Measurements from ENCODE around the gene ZBED5. TPM values are rescaled to one million over a fixed set of nuclear protein-coding genes. Genes with fewer than 3 reads are reported as not detected.
A peak's percentile ranks its signal among the peaks of the same experiment; 100 is the strongest.
"Not testable (repeated sequence)": the region's sequence is repeated elsewhere in the genome, so short reads cannot be mapped to it uniquely, and the experiment has no call there.

The ZBED5 gene
- total RNA-seq, 1 donor from 2014 or later: 7.8 TPM

GRCh38 chr11:10829139-10829538 lies 28.7 kb downstream of the ZBED5 start:
- no peak overlapping the region for H3K4me3 ChIP-seq
- H3K36me3 ChIP-seq: no peaks in the 10 kb centered on the region
- no peak for DNase-seq (ENCODE audit: low spot score in 2 of 2)
- no peaks in the 10 kb centered on the region for H3K4me1 ChIP-seq
- no peaks in the 10 kb centered on the region for H3K9me3 ChIP-seq
- intact Hi-C loops (cut with DNase I): no loop called here
- no peaks in the 10 kb centered on the region for H3K27me3 ChIP-seq
- TF ChIP-seq CTCF (IDR thresholded peaks at IDR 0.05): no peak
- no peak overlapping the region for H3K27ac ChIP-seq

- Histone ChIP-seq H3K36me3 (no peaks in the 10 kb centered on the region), H3K27me3 (no peaks in the 10 kb centered on the region), H3K4me1 (no peaks in the 10 kb centered on the region), H3K9me3 (no peaks in the 10 kb centered on the region), H3K27ac (no peak overlapping the region), H3K4me3 (no peak overlapping the region)
- DNase-seq (ENCODE audit: low spot score in 2 of 2): no peak
- intact Hi-C loops (cut with DNase I): no loop called here
- TF ChIP-seq CTCF (IDR thresholded peaks at IDR 0.05): no peak
Measured at GRCh38 chr11:10828402-10828801, 29.5 kb downstream of the ZBED5 start.

DNA sequence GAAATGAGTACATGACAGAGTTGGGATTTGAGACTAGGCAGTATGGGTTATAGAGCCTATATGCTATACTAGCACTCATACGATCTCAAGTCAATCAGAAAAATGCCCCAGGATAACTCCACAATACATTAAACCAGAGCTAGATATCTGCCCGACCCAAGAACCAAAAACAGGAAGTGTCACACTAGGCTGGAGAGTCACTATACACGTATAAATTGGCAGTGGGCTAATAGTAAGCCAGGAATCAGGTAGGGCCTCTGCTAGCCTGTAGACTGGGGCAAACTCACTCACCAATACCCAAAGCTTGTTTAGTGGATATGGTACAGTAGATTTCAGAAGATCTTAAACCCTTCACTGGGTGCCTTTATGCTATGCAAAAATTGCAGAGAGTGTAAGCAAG lies 33.0 kb downstream of the ZBED5 start:
- no peak overlapping the region for H3K27ac ChIP-seq
- no peaks in the 10 kb centered on the region for H3K36me3 ChIP-seq
- no peaks in the 10 kb centered on the region for H3K4me1 ChIP-seq
- H3K9me3 ChIP-seq: no peaks in the 10 kb centered on the region
- no peaks in the 10 kb centered on the region for H3K27me3 ChIP-seq
- intact Hi-C loops (cut with DNase I): no loop called here
- no peak overlapping the region for H3K4me3 ChIP-seq
- no peak for DNase-seq (ENCODE audit: low spot score in 2 of 2)
- TF ChIP-seq CTCF (IDR thresholded peaks at IDR 0.05): no peak

DNA sequence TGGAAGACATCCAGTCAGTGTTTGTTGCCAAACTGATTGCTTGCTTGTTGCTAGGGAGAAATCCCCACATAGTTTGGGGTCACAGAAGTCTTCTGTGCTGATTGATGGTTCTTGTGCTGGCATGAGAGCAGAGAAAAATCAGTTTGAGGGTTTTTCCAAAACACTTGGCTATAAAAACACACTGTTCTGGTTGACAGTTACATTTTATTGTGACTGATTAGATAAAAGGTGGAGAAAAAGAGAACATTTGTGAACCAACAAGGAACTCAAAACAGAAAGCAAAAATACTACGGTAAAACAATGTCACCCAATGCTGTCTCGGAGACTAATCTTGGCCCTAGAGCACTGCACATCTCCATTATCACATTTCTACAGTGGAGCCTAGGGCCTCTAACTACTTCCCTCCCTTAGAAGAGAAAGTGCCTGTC lies 34.7 kb downstream of the ZBED5 start:
- no peak overlapping the region for H3K27ac ChIP-seq
- intact Hi-C loops (cut with DNase I): no loop called here
- no peaks in the 10 kb centered on the region for H3K36me3 ChIP-seq
- peak overlapping the region in 1 of 2 donors; percentile 9 for H3K4me3 ChIP-seq
- DNase-seq (ENCODE audit: low spot score in 2 of 2): no peak
- H3K9me3 ChIP-seq: no peaks in the 10 kb centered on the region
- no peak for TF ChIP-seq CTCF (IDR thresholded peaks at IDR 0.05)
- no peaks in the 10 kb centered on the region for H3K27me3 ChIP-seq
- no peaks in the 10 kb centered on the region for H3K4me1 ChIP-seq

DNA sequence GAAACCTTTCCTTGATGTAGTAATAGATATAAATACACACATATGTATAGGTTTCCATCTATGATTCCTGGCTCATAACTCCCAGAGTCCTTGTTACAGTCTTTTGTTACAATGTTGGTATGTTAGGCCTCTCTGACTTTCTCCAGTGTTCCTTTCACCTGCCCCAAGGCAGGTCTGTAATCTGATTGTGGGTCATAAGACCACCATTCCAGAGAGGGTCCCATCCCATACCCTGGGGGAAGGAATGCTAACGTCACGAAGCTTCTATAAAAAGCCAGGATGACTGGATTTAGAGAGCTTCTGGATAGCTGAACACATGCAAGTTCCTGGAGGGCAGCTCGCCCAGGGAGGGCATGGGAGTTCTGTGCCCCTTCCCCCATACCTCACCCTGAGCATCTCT lies 35.4 kb downstream of the ZBED5 start:
- H3K4me3 ChIP-seq; H3K4me1 ChIP-seq; intact Hi-C loops (cut with DNase I); DNase-seq (ENCODE audit: low spot score in 2 of 2); H3K36me3 ChIP-seq; H3K27me3 ChIP-seq; H3K9me3 ChIP-seq; H3K27ac ChIP-seq: not testable (repeated sequence)

- no peaks in the 10 kb centered on the region for H3K9me3 ChIP-seq
- H3K36me3 ChIP-seq: no peaks in the 10 kb centered on the region
- intact Hi-C loops (cut with DNase I): no loop called here
- TF ChIP-seq CTCF (IDR thresholded peaks at IDR 0.05): no peak
- no peaks in the 10 kb centered on the region for H3K27me3 ChIP-seq
- H3K27ac ChIP-seq: no peak overlapping the region
- no peak overlapping the region for H3K4me3 ChIP-seq
- no peaks in the 10 kb centered on the region for H3K4me1 ChIP-seq
- no peak for DNase-seq (ENCODE audit: low spot score in 2 of 2)
Measured at GRCh38 chr11:10818594-10818993, 39.3 kb downstream of the ZBED5 start.

All from ascending aorta (tissue), 2 donors.